Kidney capillary endothelial cell (primary cell): Measurements from ENCODE around the gene PALD1.

Source experiments
- DNase-seq: peaks from one replicate; pipeline ENCODE4 v3.0.0-alpha.2; 2018; ENCODE audit warnings: low spot score

PALD1 gene

GRCh38 chr10:70537398-70538194 is 59.0 kb downstream of the PALD1 start:
- DNase-seq, result no peak

- DNase-seq, result no peak
Measured at GRCh38 chr10:70538195-70538520, 59.6 kb downstream of the PALD1 start.

- DNase-seq, result no peak
Measured at GRCh38 chr10:70538731-70539338, 60.3 kb downstream of the PALD1 start.

- DNase-seq, result no peak
Measured at GRCh38 chr10:70539471-70539870, 60.9 kb downstream of the PALD1 start.

- DNase-seq, result no peak
Measured at GRCh38 chr10:70540089-70540788, 61.7 kb downstream of the PALD1 start.

GRCh38 chr10:70540789-70541360 is 62.3 kb downstream of the PALD1 start:
- no peak for DNase-seq

GRCh38 chr10:70541736-70542564 is 63.4 kb downstream of the PALD1 start:
- DNase-seq, result no peak

GRCh38 chr10:70542565-70542938 is 64.0 kb downstream of the PALD1 start:
- DNase-seq, result no peak

GRCh38 chr10:70543911-70544310 is 65.3 kb downstream of the PALD1 start:
- no peak for DNase-seq

GRCh38 chr10:70544431-70545340 is 66.1 kb downstream of the PALD1 start:
- DNase-seq, result no peak

GRCh38 chr10:70546584-70546983 is 68.0 kb downstream of the PALD1 start:
- DNase-seq, result no peak

- DNase-seq, result no peak
Measured at GRCh38 chr10:70549351-70549961, 70.9 kb downstream of the PALD1 start.

- no peak for DNase-seq
Measured at GRCh38 chr10:70549962-70550458, 71.4 kb downstream of the PALD1 start.

GRCh38 chr10:70550459-70550858 is 71.9 kb downstream of the PALD1 start:
- no peak for DNase-seq

- DNase-seq, result no peak
Measured at GRCh38 chr10:70551466-70551865, 72.9 kb downstream of the PALD1 start.

GRCh38 chr10:70551971-70552422 is 73.4 kb downstream of the PALD1 start:
- DNase-seq, result no peak

GRCh38 chr10:70552586-70552985 is 74.0 kb downstream of the PALD1 start:
- no peak for DNase-seq

- no peak for DNase-seq
Measured at GRCh38 chr10:70555371-70555770, 76.8 kb downstream of the PALD1 start.

- DNase-seq, result no peak
Measured at GRCh38 chr10:70557086-70557845, 78.7 kb downstream of the PALD1 start.
